GM19468 (cell line): ENCODE measurements around the gene PDCD2L.
"Not testable (repeated sequence)": the region's sequence is repeated elsewhere in the genome, so short reads cannot be mapped to it uniquely, and the experiment has no call there.

ENCODE experiments used
- ATAC-seq: cut with Tn5 transposase; IDR thresholded peaks from one replicate; pipeline ENCODE4 v1.9.1; 2021; ENCODE audit warnings: mild to moderate bottlenecking, moderate library complexity, moderate number of reproducible peaks; ENCODE audit not compliant: unreplicated experiment; ENCODE audit errors: extremely low read depth

Gene PDCD2L

DNA sequence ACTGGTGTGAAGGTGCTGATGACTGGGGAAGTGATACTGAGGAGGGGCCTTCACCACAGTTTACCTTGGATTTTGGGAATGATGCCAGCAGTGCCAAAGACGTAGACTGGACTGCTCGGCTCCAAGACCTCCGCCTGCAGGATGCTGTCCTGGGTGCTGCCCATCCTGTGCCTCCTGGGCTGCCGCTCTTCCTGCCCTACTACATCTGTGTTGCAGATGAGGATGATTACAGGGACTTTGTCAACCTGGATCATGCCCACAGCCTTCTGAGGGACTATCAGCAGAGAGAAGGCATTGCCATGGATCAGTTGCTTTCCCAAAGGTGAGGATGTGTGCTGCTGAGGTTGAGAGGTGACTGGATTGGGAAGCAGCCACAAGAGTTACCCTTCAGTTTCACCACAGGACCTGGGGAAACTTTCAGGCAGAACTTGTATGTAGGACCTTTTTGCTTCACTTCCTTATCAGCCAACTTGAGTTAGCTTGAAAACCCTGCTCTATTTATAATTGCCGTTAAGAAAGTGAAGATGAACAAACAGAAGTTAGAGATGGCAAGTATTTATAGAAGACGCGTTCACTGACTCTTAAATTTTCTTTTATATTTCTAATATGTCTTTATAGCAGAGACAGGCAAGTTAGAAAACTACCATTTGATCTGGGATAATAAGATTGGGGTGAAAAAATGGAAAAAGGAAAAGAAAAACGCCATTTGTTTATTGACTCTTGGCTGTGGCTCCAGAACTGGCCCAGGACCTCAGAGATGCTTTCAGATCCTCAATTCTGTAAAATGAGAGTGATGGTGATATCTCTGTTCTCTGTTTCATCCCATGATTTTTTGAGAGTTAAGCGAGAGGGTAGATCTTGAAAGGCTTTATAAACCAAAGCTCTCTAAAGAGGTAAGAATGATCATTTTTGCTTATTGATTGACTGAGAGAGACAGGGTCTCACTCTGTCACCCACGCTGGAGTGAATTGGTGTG, 5.3 kb downstream of the PDCD2L start:
- no peak for ATAC-seq

DNA sequence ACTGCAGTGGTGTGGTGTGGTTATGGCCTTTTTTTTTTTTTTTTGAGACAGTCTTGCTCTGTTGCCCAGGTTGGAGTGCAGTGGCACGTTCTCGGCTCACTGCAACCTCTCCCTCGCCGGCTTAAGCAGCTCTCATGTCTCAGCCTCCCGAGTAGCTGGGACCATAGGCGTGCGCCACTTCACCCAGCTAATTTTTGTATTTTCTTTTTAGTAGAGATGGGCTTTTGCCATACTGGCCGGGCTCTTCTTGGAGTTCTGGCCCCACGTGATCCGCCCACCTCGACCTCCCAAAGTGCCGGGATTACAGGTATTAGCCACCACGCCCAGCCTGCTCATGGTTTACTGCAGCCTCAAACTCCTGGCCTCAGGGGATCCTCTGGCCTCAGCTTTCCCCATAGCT, 7.0 kb downstream of the PDCD2L start:
- no peak for ATAC-seq

DNA sequence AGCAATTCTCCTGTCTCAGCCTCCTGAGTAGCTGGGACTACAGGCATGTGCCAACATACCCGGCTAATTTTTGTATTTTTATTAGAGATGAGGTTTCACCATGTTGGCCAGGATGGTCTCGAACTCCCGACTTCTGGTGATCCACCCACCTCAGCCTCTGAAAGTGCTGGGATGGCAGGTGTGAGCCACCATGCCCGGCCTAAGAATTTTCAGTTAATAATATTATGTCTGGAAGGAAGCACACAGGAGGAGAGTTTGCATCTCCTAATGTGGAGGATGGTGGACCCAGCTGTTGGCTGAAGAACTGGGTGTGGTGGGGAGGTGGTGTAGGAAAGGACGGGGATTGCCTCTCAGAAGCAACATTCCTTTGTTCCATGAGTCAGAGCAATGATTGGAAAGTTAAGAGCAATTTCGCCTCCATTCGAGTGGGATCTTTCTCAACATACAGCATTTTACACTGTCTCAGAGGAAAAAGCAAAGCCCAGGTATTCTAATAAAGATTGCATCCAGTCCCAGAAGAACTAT, 11.9 kb downstream of the PDCD2L start:
- no peak for ATAC-seq

DNA sequence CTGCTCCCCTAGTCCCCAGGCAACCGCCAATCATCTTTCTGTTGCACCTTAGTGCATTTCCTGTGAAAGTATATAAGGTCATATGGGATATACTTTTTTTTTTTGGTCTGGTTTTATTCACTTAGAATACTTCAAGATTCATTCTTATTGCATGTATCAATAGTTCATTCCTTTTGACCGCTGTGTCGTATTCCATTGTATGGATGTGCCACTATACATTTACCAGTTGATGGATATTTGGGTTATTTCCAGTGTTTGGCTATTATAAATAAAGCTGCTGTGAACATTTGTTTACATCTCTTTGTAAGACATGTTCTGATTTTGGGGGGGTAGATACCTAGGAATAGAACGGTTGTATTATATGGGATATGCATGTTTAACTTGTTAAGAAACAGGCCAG, 14.1 kb downstream of the PDCD2L start:
- ATAC-seq = no peak

DNA sequence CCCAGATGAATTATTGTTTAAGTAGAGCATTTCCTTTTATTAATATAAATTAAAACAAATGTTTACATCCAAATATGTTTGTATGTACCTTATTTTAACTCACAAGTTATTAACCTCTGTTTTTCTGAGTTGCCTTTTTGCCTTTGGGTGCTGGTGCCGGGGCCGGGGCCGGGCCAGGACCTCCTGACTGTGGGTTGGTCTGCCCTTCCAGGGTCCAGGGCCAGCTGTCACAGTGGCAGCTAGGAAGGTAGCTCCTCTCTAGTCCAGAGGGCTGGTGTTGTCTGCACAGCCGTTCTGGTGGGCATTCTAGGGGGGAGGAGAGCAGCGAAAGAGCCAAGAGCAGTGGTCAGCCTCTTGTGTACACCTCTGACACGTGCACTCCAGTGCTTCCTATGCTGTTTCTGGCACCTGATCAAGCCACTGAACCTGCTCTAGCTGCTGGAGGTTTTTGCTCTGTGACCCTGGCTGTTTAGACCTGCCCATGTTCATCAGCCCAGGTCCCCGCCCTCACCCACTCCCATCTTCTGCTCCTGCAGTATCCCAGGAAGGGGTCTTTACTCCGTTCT, 22.0 kb downstream of the PDCD2L start:
- ATAC-seq = no peak

DNA sequence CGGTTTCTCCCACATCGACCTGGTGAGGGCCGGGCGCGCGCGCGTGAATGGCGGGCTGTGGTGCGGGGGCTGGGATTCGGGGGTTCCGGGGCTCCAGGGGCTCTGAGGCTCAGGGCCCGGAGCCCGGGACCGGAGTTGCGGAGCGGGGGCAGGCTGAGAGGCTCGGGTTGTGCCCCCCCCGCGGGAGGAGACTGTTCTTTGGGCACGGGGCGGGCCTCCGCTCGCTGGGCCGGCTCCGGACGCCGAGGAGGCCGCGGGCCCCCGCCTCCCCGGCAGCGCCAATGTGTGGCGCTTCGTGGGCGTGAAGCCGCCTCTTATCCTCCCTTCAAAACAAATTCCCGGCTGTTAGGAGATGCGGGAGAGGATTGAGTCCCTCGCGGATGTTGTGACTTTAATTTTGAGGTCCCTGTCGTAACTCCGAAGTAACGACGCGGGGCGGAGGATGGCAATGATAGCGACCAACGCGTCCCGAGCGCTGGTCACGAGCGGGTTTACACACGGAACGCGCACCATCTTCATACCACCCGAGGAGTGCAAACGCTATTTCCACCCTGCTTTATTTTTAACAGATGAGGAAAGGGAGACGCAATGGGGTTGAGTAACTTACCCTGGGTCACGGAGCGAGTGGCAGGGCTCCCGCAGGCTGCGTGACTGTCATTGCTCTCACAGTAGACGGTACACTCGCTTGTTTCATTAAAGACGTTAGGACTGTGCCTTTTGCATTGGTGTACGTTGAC, 24.5 kb downstream of the PDCD2L start:
- ATAC-seq = no peak

DNA sequence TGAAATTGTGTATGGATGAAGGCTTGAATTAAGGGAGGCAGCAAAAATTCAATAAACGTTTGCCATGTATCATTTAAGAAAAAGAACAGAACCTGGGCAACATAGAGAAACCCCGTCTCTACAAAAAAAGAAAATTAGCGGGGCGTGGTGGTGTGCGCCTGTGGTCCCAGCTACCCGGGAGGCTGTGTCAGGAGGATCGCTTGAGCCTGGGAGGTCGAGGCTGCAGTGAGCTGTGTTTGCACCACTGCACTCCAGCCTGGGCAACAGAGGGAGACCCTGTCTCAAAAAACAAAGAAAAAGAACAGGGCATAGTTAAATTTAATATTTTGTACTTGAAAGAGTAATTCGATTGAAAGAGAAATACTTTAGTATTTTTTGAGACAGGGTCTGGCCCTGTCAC, 25.4 kb downstream of the PDCD2L start:
- no peak for ATAC-seq

DNA sequence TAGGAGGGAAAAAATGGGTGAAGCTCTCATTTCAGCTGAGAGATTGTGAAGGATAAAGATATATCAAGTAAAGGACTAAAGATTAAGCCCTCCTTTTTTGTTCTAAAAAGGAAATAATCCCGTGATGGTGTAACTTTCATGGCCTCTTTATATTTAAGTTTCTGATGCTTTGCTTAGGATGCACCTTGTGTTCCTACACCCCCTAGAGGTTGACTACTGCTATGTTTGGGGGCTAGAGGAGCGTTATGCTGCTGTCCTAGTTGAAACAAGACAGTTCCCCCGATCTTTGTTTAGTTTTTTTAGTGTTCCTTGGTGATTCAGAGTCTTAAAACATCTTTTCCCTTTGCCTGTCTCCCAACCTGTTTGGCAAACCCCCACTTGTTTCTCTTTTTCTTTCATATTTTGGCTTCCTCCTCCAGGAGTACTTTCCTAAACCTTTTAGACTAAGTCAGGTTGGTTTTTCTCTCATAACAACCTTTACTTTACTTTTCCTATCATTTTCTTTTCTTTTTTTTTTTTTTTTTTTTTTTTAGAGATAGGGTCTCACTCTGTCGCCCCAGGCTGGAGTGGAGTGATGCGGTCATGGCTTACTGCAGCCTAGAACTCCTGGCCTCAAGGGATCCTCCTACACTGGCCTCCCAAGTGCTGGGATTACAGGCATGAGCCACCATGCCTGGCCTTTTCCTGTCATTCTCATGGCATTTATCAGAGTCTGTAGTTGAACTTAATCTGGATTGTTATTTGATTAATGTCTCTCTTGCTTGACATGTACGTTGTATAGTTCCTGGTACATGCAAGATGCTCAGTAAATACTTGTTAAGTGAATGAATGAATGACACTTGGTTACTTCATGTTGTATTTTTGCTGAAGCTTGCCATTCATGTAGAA, 26.8 kb downstream of the PDCD2L start:
- ATAC-seq = no peak

DNA sequence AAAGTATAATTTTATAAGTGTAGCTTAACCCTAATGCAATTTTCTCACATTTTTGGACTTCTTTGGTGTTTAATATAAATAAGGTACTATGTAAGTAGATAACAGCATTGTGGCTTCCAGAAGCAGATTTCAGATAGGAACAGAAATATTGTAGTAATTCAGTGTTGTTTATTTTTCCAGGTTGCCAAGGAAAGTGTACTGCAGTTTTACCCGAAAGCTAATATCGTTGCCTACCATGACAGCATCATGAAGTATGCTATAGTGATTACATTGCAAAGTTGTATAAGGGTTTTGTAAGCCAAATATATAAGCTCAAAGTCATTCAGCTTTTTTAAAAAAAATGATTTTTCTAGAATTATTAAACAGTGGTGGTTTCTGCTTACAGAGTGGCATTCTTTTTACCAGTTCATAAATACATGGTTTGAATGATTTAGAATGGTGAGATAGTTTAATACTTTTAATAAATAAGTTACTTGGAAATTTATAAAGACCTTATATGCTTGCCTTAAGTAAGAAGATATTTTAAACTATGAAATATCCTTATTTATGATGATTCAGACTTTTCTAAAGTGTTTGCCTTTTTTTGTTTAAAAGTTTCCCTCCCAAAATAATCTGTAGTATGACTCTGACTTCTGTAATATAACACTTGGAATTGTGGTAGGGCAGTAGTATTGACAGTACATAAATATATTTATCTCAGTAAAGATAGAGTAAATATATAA, 27.6 kb downstream of the PDCD2L start:
- no peak for ATAC-seq

DNA sequence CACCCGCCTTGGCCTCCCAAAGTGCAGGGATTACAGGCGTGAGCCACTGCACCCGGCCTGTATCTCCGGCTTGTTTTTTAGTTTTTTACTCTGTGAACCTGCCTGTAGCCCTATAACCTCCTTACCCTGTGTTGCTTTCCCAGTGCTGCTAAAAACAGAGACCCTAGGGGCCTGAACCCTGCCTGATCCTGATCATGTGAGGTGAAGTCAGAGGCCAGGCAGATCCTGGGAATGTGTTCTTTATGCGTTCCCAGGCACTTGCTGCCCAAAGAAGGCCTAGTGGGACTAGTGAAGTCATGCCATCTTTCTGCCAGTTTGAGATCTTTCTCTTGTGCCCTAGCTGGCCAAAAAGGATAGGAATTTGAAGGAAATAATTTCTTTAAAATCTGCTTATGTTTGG, 28.6 kb downstream of the PDCD2L start:
- ATAC-seq = no peak

DNA sequence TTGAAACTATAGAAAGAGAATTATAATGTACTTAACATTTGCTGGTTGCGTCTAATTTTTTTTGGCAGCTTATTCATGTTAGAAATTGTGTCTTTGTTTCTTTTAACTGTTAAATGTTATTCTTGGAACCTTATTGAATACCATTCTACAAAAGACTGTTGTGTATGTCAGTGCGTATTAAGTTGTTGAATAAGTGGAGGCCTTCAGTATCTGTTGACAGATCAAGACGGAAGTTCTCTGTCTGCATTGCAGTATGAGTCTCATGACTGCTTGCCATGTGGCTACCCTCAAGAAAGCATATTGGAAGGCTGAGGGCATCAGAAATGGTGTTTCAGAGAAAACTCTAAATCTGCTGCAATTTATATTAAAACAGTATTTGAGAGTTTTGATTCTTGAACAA, 32.5 kb downstream of the PDCD2L start:
- no peak for ATAC-seq

DNA sequence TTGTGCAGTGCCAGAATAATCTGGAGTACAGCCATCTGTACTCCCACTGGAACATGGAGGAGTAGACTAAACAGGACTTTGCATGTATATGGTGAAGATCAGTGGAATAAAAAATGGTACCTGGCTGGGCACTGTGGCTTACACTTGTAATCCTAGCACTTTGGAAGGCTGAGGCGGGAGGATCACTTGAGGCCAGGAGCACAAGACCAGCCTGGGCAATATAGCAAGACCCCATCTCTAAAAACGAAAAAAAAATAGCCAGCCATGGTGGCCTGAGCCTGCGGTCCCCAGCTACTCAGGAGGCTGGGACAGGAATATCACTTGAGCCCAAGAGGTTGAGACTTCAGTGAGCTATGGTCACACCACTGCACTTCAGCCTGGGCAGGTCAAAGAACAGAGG, 44.0 kb downstream of the PDCD2L start:
- ATAC-seq = no peak

DNA sequence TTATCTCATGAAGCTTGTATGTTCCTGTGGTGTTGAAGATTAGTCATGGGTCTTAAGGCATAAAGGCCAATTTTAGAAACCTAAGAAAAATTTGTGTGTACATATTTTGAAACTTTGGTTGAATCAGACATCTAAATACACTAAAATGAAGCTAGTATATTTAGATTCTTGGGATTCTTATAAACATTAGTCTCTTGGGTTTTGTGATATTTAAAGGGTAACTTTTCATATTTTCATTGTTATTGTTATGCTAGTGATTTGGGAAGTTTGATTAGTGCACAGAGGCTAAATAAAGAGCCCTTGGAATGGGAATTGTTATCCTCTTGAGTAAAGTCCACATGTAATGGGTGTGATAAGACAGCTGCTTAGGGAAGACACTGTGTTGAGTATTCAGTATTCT, 48.5 kb downstream of the PDCD2L start:
- no peak for ATAC-seq

DNA sequence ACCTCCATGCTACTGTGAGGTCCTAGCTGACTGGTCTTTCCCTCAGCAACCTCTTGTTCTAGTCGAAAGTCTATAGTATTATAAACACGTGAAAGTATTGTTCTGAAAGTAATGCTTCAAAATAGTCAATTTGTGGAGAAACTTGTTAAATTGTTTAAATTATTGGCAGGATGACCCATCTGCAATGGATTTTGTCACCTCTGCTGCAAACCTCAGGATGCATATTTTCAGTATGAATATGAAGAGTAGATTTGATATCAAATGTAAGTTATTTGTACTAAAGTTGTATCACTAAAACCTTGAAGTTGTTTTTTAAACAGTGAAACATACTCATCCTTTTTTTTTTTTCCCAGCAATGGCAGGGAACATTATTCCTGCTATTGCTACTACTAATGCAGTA, 49.9 kb downstream of the PDCD2L start:
- no peak for ATAC-seq

DNA sequence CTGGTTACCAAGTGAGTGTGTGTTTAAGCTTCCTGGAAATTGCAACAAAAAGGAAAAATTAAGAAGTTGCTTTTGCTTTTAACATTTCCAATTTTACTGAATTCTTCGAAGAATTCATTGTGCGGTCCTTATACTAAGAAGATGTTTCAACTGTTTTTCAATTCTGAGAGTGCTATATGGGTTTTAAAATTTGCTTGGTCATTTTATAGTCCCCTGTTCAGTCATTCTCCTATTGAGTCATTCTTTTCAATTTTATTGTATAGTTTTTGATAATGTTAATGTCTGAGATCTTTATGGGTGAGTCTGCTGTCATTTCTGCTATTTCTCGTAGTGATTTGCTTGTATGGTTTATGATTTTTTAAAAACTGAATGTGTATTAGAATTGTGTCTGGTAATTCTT, 50.5 kb downstream of the PDCD2L start:
- no peak for ATAC-seq

DNA sequence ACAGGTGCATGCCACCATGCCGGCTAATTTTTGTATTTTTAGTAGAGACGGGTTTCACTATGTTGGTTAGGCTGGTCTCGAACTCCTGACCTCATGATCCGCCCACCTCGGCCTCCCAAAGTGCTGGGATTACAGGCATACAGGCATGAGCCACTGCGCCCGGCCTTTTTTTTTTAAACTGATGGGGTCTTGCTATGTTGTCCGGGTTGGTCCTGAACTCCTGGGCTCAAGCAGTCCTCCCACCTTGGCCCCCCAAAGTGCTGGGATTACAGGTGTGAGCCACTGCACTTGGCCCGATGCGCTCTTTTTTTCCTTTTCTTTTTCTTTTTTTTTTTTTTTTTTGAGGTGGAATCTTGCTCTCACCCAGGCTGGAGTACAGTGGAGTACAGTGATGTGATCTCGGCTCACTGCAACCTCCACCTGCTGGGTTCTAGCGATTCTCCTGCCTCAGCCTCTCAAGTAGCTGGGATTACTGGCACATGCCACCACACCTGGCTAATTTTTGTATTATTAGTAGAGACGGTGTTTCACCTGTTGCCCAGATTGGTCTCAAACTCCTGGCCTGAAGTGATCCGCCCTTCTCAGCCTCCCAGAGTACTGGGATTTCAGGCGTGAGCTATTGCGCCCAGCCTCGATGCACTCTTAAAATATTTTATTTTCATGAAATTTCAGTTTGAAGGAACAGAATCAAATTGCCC, 51.7 kb downstream of the PDCD2L start:
- ATAC-seq = not testable (repeated sequence)

DNA sequence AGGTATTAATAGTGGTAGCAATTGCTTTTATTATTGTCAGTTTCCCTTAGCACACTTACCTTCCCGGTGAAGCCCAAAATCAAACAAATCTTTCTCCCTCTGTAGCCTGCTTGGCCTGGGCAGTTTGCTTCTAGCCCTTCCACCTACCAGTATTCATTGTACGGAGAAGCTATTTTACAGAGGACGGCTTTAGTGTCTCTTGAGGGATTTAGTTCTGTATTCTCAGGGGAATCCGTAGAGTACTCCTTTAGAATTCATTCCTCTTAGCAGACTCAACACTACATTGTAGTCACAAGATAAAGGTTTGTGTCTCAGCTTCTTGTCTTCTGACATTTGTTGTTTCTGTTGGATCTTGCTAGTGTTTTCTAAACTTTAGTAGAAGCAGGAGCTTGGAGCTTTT, 53.2 kb downstream of the PDCD2L start:
- ATAC-seq = no peak

DNA sequence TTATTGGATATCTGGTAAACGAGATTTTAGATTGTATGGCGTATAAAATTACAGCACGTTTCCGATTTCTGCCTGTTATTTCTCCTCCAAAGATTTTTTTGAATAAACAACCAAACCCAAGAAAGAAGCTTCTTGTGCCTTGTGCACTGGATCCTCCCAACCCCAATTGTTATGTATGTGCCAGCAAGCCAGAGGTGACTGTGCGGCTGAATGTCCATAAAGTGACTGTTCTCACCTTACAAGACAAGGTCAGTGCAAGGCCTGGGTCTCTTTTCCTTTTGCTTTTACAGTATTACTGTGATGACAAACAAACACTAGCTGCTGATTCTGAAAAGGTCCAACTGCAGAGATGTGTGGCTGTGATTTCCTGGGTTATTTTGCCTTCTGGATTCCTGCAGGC, 54.5 kb downstream of the PDCD2L start:
- no peak for ATAC-seq

DNA sequence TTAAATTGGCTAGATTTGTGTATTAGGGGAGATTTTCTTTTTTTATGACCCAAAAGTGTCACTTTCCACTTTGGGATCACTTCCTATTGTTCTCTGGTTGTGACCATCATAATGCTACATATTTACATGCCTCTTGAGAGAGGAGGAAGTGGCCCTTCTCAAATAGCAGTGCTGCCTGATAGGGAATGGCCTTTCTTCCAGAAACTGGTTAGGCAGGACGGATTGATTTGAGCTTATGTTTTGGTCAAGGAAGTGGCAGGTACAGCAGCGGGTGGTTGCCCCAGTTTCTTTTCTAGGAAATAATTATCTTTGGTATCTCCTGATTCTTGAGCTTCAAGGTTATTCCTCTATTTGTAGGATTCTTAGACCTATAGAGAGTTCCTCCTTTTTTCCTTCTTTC, 55.4 kb downstream of the PDCD2L start:
- no peak for ATAC-seq
